ENCODE measurements around the gene AHNAK2. TPM values are rescaled to one million over a fixed set of nuclear protein-coding genes. Genes with fewer than 3 reads are reported as not detected.

AHNAK2 gene
- 112 TPM in 2 replicates for total RNA-seq

GRCh38 chr14:104977681-104978653 lies at the start of gene AHNAK2:
AHNAK2 (minus strand) TSS chr14:104978374; CDS start chr14:104978237, 137 bp downstream.

GRCh38 chr14:105020815-105021655 lies 42.9 kb upstream of the AHNAK2 start, which contains the start of gene CDCA4:
CDCA4 (minus strand) TSS chr14:105021083; CDS start chr14:105011929, 9,154 bp downstream.

GRCh38 chr14:104985675-104986486 lies 7.7 kb upstream of the AHNAK2 start, which contains the start of gene CLBA1:
CLBA1 (plus strand) TSS chr14:104985788; CDS start chr14:104986432, 644 bp downstream.

GRCh38 chr14:104924421-104925213 lies 53.6 kb downstream of the AHNAK2 start, which contains the start of gene PLD4:
PLD4 (plus strand) TSS chr14:104924879; CDS start chr14:104927141, 2,262 bp downstream.

Other genes with a start within 250 kb of the AHNAK2 start
- 85.0 and 116 TPM in 2 replicates for gene SIVA1, start 225.2 kb downstream of the AHNAK2 start, total RNA-seq
- gene AKT1, start 182.6 kb downstream of the AHNAK2 start, total RNA-seq = 189 and 194 TPM in 2 replicates
- gene ZBTB42, start 177.3 kb downstream of the AHNAK2 start, total RNA-seq = 3.1 and 4.4 TPM in 2 replicates
- 21.4 and 30.2 TPM in 2 replicates for gene CEP170B, start 113.1 kb downstream of the AHNAK2 start, total RNA-seq
- gene PLD4, start 53.5 kb downstream of the AHNAK2 start, total RNA-seq = under 0.01 and 0.07 TPM in 2 replicates
- gene CLBA1, start 7.4 kb upstream of the AHNAK2 start, total RNA-seq = 5.1 and 5.2 TPM in 2 replicates
- 42.3 and 52.2 TPM in 2 replicates for gene CDCA4, start 42.7 kb upstream of the AHNAK2 start, total RNA-seq
- 0.22 TPM in 1 of 2 replicates, not detected in the other for gene GPR132, start 87.1 kb upstream of the AHNAK2 start, total RNA-seq
- 29.5 and 37.5 TPM in 2 replicates for gene JAG2, start 190.4 kb upstream of the AHNAK2 start, total RNA-seq
- gene NUDT14, start 202.9 kb upstream of the AHNAK2 start, total RNA-seq = 17.0 and 26.7 TPM in 2 replicates

Measured in thoracic aorta endothelial cell (primary cell).